Trophoblast cell (in vitro differentiated cells and primary cell): ENCODE results near the gene IER5L.
A peak's percentile ranks its signal among the peaks of the same experiment; 100 is the strongest.

Source experiments
- DNase-seq, 2 donors: peaks; one replicate each; pipeline ENCODE4 v3.0.0-alpha.2; 2016
- H2AFZ ChIP-seq: 2 replicates; pipeline ENCODE4 v1.6.1; 2013; ENCODE audit warnings: low read length, moderate library complexity, mild to moderate bottlenecking; ENCODE audit not compliant: insufficient read depth, poor library complexity
- H2AK5ac ChIP-seq: 2 replicates; pipeline ENCODE4 v1.6.1; 2013; ENCODE audit warnings: mild to moderate bottlenecking, low read length
- H2BK120ac ChIP-seq: 2 replicates; pipeline ENCODE4 v1.6.1; 2013; ENCODE audit warnings: low read length, mild to moderate bottlenecking, moderate library complexity; ENCODE audit not compliant: insufficient read depth, poor library complexity
- H2BK12ac ChIP-seq: 2 replicates; pipeline ENCODE4 v1.6.1; 2013; ENCODE audit warnings: mild to moderate bottlenecking, low read length, moderate library complexity
- H2BK5ac ChIP-seq: 2 replicates; pipeline ENCODE4 v1.6.1; 2013; ENCODE audit warnings: low read length, low read depth, moderate library complexity, mild to moderate bottlenecking; ENCODE audit not compliant: poor library complexity
- H3K14ac ChIP-seq: 2 replicates; pipeline ENCODE4 v1.6.1; 2013; ENCODE audit warnings: mild to moderate bottlenecking, low read length
- H3K18ac ChIP-seq: 2 replicates; pipeline ENCODE4 v1.6.1; 2013; ENCODE audit warnings: mild to moderate bottlenecking, low read length
- H3K23ac ChIP-seq: 2 replicates; pipeline ENCODE4 v1.6.1; 2013; ENCODE audit warnings: low read length
- H3K27ac ChIP-seq: 2 replicates; pipeline ENCODE4 v1.5.1; 2013; ENCODE audit warnings: low read depth, mild to moderate bottlenecking, inconsistent platforms, low read length, moderate library complexity
- H3K27me3 ChIP-seq: 2 replicates; pipeline ENCODE4 v1.6.1; 2013; ENCODE audit warnings: inconsistent platforms, mild to moderate bottlenecking, low read length, moderate library complexity; ENCODE audit not compliant: insufficient read depth
- H3K36me3 ChIP-seq, 2 experiments: 1 replicate in 1 of 2; 2 replicates in 1 of 2; pipeline ENCODE4 v1.6.1; 2013; ENCODE audit warnings: low read length in 2 of 2, mild to moderate bottlenecking in 2 of 2, moderate library complexity in 1 of 2; ENCODE audit not compliant: insufficient read depth in 2 of 2, control insufficient read depth in 1 of 2
- H3K4ac ChIP-seq: 2 replicates; pipeline ENCODE4 v1.6.1; 2013; ENCODE audit warnings: low read depth, mild to moderate bottlenecking, low read length, moderate library complexity
- H3K4me1 ChIP-seq, 2 experiments: 1 replicate in 1 of 2; 2 replicates in 1 of 2; pipeline ENCODE4 v1.6.1; 2013; ENCODE audit warnings: low read length in 2 of 2, mild to moderate bottlenecking in 2 of 2, moderate library complexity in 1 of 2; ENCODE audit not compliant: insufficient read depth in 2 of 2, control insufficient read depth in 1 of 2
- H3K4me2 ChIP-seq: 2 replicates; pipeline ENCODE4 v1.6.1; 2013; ENCODE audit warnings: inconsistent platforms, mild to moderate bottlenecking, low read length, moderate library complexity
- H3K4me3 ChIP-seq: 2 replicates; pipeline ENCODE4 v1.5.1; 2013; ENCODE audit warnings: mild to moderate bottlenecking, low read depth, low read length, inconsistent platforms
- H3K79me1 ChIP-seq: one replicate; pipeline ENCODE4 v1.6.1; 2013; ENCODE audit warnings: low read length
- H3K79me2 ChIP-seq: 2 replicates; pipeline ENCODE4 v1.6.1; 2013; ENCODE audit warnings: low read length, mild to moderate bottlenecking; ENCODE audit not compliant: control insufficient read depth, insufficient read depth, poor library complexity
- H3K9ac ChIP-seq: 2 replicates; pipeline ENCODE4 v1.6.1; 2013; ENCODE audit warnings: mild to moderate bottlenecking, low read length
- H3K9me3 ChIP-seq: 2 replicates; pipeline ENCODE4 v1.6.1; 2013; ENCODE audit warnings: low read depth, mild to moderate bottlenecking, control low read depth, inconsistent platforms, low read length; ENCODE audit not compliant: insufficient read depth
- H4K12ac ChIP-seq: 2 replicates; pipeline ENCODE4 v1.6.1; 2013; ENCODE audit warnings: low read depth, mild to moderate bottlenecking, low read length, moderate library complexity
- H4K8ac ChIP-seq: 2 replicates; pipeline ENCODE4 v1.6.1; 2013; ENCODE audit warnings: low read depth, mild to moderate bottlenecking, low read length, moderate library complexity
- H4K91ac ChIP-seq: one replicate; pipeline ENCODE4 v1.6.1; 2013; ENCODE audit warnings: low read depth, mild to moderate bottlenecking, low read length, moderate library complexity
- WGBS: extraction: QIAGEN DNeasy Blood & Tissue Kit; methylation state at CpG from one replicate; pipeline ENCODE4 v1.1.7; 2013; ENCODE audit warnings: missing lambda C conversion rate; ENCODE audit not compliant: insufficient read length, insufficient coverage; ENCODE audit errors: extremely low coverage; 5-methylcytosine and 5-hydroxymethylcytosine counted together

Gene IER5L

DNA sequence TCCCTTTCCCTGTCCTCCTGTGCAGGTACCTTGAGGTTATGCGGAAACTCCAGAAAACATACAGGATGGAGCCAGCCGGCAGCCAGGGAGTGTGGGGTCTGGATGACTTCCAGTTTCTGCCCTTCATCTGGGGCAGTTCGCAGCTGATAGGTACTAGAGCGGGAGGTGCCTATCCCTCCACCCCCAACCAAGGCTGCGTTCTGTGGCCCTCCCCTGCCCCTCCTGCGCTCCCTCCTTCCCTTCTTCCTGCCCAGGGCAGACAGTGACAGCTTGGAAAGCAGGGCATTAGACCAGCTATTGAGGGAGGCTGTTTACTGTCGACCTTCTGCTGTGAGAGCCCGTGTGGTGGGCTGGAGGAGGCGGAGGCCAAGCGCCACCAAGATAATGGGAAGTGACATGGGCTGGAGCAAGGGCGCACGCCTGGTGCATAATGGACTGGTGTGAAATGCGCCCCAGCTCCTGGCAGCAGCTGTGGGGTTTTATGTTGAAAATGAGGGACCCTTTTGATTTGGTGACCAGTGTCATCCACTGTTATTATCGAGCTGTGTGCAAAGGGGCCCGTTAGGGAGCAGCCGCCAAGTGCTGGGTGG, 41.5 kb downstream of the IER5L start:
- Histone ChIP-seq H2AK5ac (no peak overlapping the region), H3K79me1 (peaks cover 33% of the 10 kb centered on the region), H4K91ac (no peak overlapping the region), H2BK120ac (no peak overlapping the region), H2BK5ac (no peak overlapping the region), H3K14ac (no peak overlapping the region), H4K8ac (no peak overlapping the region), H4K12ac (no peak overlapping the region), H3K4me1 (peaks cover 29 to 37% of the 10 kb centered on the region in 2 experiments), H3K27ac (peak overlapping the region; percentile 3), H3K9ac (no peak overlapping the region), H3K9me3 (no peaks in the 10 kb centered on the region), H3K36me3 (peaks cover 22 to 29% of the 10 kb centered on the region in 2 experiments), H3K79me2 (peaks cover 18% of the 10 kb centered on the region), H2BK12ac (no peak overlapping the region), H2AFZ (no peak overlapping the region), H3K4me3 (no peak overlapping the region), H3K18ac (peak overlapping the region; percentile 21), H3K27me3 (no peaks in the 10 kb centered on the region), H3K23ac (no peak overlapping the region), H3K4ac (no peak overlapping the region), H3K4me2 (no peak overlapping the region)
- no CpG with 5 or more reads among the region's 16 CpGs for WGBS
- no peak for DNase-seq

DNA sequence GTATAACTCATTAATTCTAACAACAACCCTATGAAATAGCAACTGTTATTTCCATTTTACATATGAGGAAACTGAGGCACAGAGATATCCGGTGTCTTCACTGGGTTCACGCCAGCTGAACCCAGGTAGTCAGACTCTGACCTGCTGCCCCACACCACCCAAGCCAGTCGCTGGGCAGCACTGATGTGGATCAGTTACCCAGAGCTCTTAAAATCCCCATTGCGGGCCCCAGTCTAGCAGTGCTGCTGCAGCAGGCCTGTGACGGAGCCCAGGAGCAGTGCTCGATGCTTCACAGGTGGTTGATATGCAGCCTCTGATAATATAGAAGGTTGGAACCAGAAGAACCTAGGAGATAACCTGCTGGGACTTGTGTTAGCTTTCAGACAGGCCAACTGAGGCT, 42.6 kb downstream of the IER5L start:
- Histone ChIP-seq H3K4ac (no peak overlapping the region), H4K12ac (no peak overlapping the region), H3K79me1 (peaks cover 24% of the 10 kb centered on the region), H3K18ac (no peak overlapping the region), H2AK5ac (peak overlapping the region; percentile 17), H2BK120ac (no peak overlapping the region), H3K4me3 (no peak overlapping the region), H4K91ac (no peak overlapping the region), H3K27ac (no peak overlapping the region), H4K8ac (no peak overlapping the region), H2AFZ (no peak overlapping the region), H3K14ac (no peak overlapping the region), H2BK12ac (peak overlapping the region; percentile 27), H3K23ac (no peak overlapping the region), H3K27me3 (no peaks in the 10 kb centered on the region), H3K36me3 (peaks cover 29 to 36% of the 10 kb centered on the region in 2 experiments), H3K9ac (no peak overlapping the region), H3K4me1 (peaks cover 20 to 28% of the 10 kb centered on the region in 2 experiments), H2BK5ac (no peak overlapping the region), H3K4me2 (no peak overlapping the region), H3K79me2 (peaks cover 9% of the 10 kb centered on the region), H3K9me3 (no peaks in the 10 kb centered on the region)
- WGBS, result no CpG with 5 or more reads among the region's 6 CpGs
- no peak for DNase-seq

GRCh38 chr9:129133082-129133481, 45.0 kb downstream of the IER5L start:
- Histone ChIP-seq H3K4ac (peak overlapping the region; percentile 25), H3K4me1 (peaks cover 8 to 13% of the 10 kb centered on the region in 2 experiments), H3K23ac (no peak overlapping the region), H4K8ac (peak overlapping the region; percentile 55), H3K36me3 (peaks cover 42% of the 10 kb centered on the region in 2 experiments), H3K9me3 (no peaks in the 10 kb centered on the region), H2AFZ (no peak overlapping the region), H3K9ac (no peak overlapping the region), H3K27ac (peak overlapping the region; percentile 77), H2BK120ac (peak overlapping the region; percentile 8), H2BK5ac (peak overlapping the region; percentile 7), H4K91ac (peak overlapping the region; percentile 60), H2AK5ac (peak overlapping the region; percentile 83), H2BK12ac (peak overlapping the region; percentile 2), H3K79me2 (no peaks in the 10 kb centered on the region), H3K79me1 (peaks cover 10% of the 10 kb centered on the region), H3K27me3 (no peaks in the 10 kb centered on the region), H4K12ac (peak overlapping the region; percentile 32), H3K4me2 (no peak overlapping the region), H3K4me3 (no peak overlapping the region), H3K14ac (peak overlapping the region; percentile 38), H3K18ac (peak overlapping the region; percentile 10)
- WGBS, result no CpG with 5 or more reads among the region's 4 CpGs
- no peak for DNase-seq

DNA sequence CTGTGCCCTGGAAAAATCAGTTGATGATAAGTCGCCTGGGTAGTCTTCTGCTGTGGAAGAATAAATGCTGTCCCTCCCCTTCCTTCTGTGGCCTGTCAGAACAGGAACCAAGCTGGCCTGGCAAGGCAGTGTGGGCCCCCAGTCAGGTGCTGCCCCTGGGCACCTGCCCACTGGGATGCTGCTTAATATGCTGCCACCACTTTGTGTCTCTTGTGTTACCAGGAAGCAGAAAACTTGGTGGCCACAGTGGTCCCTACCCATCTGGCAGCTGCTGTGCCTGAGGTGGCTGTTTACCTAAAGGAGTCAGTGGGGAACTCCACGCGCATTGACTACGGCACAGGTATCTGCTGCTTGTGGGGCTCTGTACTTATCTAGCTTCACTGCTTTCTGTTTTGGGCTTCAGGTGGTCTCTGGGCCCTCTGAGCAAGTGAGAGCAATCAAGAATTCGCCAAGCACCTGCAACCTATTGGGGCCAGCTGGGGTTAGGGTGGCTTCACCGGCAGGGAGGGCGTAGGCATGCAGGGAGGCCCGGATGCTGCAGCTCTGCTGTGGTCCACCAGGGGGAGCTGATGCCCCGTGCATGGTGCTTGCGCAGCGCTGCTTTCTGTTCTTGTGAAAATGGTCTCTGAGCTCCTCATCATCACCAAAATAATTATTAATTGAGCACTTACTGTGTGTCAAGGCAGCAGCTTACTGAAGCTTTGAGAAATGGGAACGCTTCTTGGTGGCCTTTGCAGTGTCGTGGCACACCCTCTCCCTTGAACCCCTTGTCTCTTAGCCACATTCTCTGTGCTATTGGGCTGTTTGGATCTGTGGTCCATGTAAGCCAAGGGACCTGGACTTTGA, 46.5 kb downstream of the IER5L start:
- Histone ChIP-seq H3K27me3 (no peaks in the 10 kb centered on the region), H2BK12ac (peak overlapping the region; percentile 0), H3K27ac (no peak overlapping the region), H3K9ac (no peak overlapping the region), H2BK5ac (no peak overlapping the region), H4K8ac (no peak overlapping the region), H3K4me2 (no peak overlapping the region), H3K79me1 (peaks cover 13% of the 10 kb centered on the region), H3K14ac (no peak overlapping the region), H3K79me2 (no peaks in the 10 kb centered on the region), H3K4ac (no peak overlapping the region), H2BK120ac (no peak overlapping the region), H3K4me3 (peak overlapping the region; percentile 46), H4K12ac (no peak overlapping the region), H2AFZ (no peak overlapping the region), H3K4me1 (peaks cover 11 to 18% of the 10 kb centered on the region in 2 experiments), H3K9me3 (no peaks in the 10 kb centered on the region), H3K23ac (no peak overlapping the region), H2AK5ac (no peak overlapping the region), H3K36me3 (peaks cover 30 to 32% of the 10 kb centered on the region in 2 experiments), H3K18ac (no peak overlapping the region), H4K91ac (no peak overlapping the region)
- no CpG with 5 or more reads among the region's 13 CpGs for WGBS
- peak; percentile 74 to 84 for DNase-seq
